H9 (cell line): ENCODE measurements around the gene CDH26. TPM values are rescaled to one million over a fixed set of nuclear protein-coding genes. Genes with fewer than 3 reads are reported as not detected.

Source experiments
- DNase-seq: peaks from one replicate; pipeline ENCODE4 v3.0.0-alpha.2; 2017
- H2AFZ ChIP-seq: one replicate; pipeline ENCODE4 v1.6.1; 2013; ENCODE audit warnings: mild to moderate bottlenecking, low read length, control low read depth, moderate library complexity
- H2AK5ac ChIP-seq: 2 replicates; pipeline ENCODE4 v1.6.1; 2013; ENCODE audit warnings: low read length, control low read depth, mixed read lengths; ENCODE audit not compliant: insufficient read length
- H2BK120ac ChIP-seq: one replicate; pipeline ENCODE4 v1.6.1; 2013; ENCODE audit warnings: low read depth, mild to moderate bottlenecking, low read length, control low read depth, inconsistent platforms; ENCODE audit not compliant: poor library complexity, severe bottlenecking
- H2BK12ac ChIP-seq: 2 replicates; pipeline ENCODE4 v1.6.1; 2013; ENCODE audit warnings: low read length, control low read depth, mixed read lengths, low read depth; ENCODE audit not compliant: insufficient read length
- H2BK15ac ChIP-seq: 2 replicates; pipeline ENCODE4 v1.6.1; 2013; ENCODE audit warnings: low read depth, low read length, control low read depth
- H2BK20ac ChIP-seq: one replicate; pipeline ENCODE4 v1.6.1; 2013; ENCODE audit warnings: low read depth, mild to moderate bottlenecking, low read length, control low read depth, inconsistent platforms; ENCODE audit not compliant: poor library complexity, severe bottlenecking
- H2BK5ac ChIP-seq: 2 replicates; pipeline ENCODE4 v1.6.1; 2013; ENCODE audit warnings: low read length, control low read depth, mixed read lengths; ENCODE audit not compliant: insufficient read length
- H3K14ac ChIP-seq: 2 replicates; pipeline ENCODE4 v1.6.1; 2013; ENCODE audit warnings: low read length, control low read depth; ENCODE audit not compliant: insufficient read depth
- H3K18ac ChIP-seq: 2 replicates; pipeline ENCODE4 v1.6.1; 2013; ENCODE audit warnings: low read depth, mild to moderate bottlenecking, mixed read lengths, low read length, control low read depth; ENCODE audit not compliant: insufficient read length
- H3K23ac ChIP-seq: 2 replicates; pipeline ENCODE4 v1.6.1; 2013; ENCODE audit warnings: low read length, control low read depth, mixed read lengths, low read depth; ENCODE audit not compliant: insufficient read length
- H3K23me2 ChIP-seq: 2 replicates; pipeline ENCODE4 v1.6.1; 2013; ENCODE audit warnings: low read depth, mild to moderate bottlenecking, mixed read lengths, low read length, control low read depth; ENCODE audit not compliant: insufficient read length, poor library complexity, severe bottlenecking
- H3K27ac ChIP-seq: 2 replicates; pipeline ENCODE4 v1.5.1; 2013; ENCODE audit warnings: low read length, control low read depth, mixed read lengths, low read depth; ENCODE audit not compliant: insufficient read length
- H3K27me3 ChIP-seq: 2 replicates; pipeline ENCODE4 v1.6.1; 2013; ENCODE audit warnings: low read length, control low read depth, inconsistent platforms; ENCODE audit not compliant: insufficient read depth
- H3K4ac ChIP-seq: 2 replicates; pipeline ENCODE4 v1.6.1; 2013; ENCODE audit warnings: low read depth, mild to moderate bottlenecking, control low read depth, inconsistent platforms, low read length, moderate library complexity
- H3K4me1 ChIP-seq: 2 replicates; pipeline ENCODE4 v1.6.1; 2013; ENCODE audit warnings: low read length, control low read depth, inconsistent platforms; ENCODE audit not compliant: insufficient read depth
- H3K4me2 ChIP-seq: 2 replicates; pipeline ENCODE4 v1.6.1; 2013; ENCODE audit warnings: low read length, control low read depth, mixed read lengths; ENCODE audit not compliant: insufficient read length, insufficient read depth
- H3K56ac ChIP-seq: 2 replicates; pipeline ENCODE4 v1.6.1; 2013; ENCODE audit warnings: low read depth, mild to moderate bottlenecking, mixed read lengths, low read length, control low read depth; ENCODE audit not compliant: insufficient read length
- H3K79me1 ChIP-seq: 2 replicates; pipeline ENCODE4 v1.6.1; 2013; ENCODE audit warnings: low read depth, mild to moderate bottlenecking, moderate library complexity, low read length, control low read depth, inconsistent platforms; ENCODE audit not compliant: insufficient read depth, poor library complexity, severe bottlenecking
- H3K79me2 ChIP-seq: 2 replicates; pipeline ENCODE4 v1.6.1; 2013; ENCODE audit warnings: low read length, control low read depth, inconsistent platforms; ENCODE audit not compliant: insufficient read depth
- H3K9ac ChIP-seq: 2 replicates; pipeline ENCODE4 v1.6.1; 2013; ENCODE audit warnings: low read length, control low read depth, mixed read lengths; ENCODE audit not compliant: insufficient read length; ENCODE audit errors: extremely low read depth
- H3K9me3 ChIP-seq: one replicate; pipeline ENCODE4 v1.6.1; 2013; ENCODE audit warnings: low read depth, low read length, inconsistent platforms; ENCODE audit not compliant: control insufficient read depth
- H3T11ph ChIP-seq: one replicate; pipeline ENCODE4 v1.6.1; 2013; ENCODE audit warnings: mild to moderate bottlenecking, low read length, control low read depth, inconsistent platforms
- H4K20me1 ChIP-seq: one replicate; pipeline ENCODE4 v1.6.1; 2013; ENCODE audit not compliant: control insufficient read depth, insufficient read length, insufficient read depth
- H4K5ac ChIP-seq: 2 replicates; pipeline ENCODE4 v1.6.1; 2013; ENCODE audit warnings: low read depth, mild to moderate bottlenecking, mixed read lengths, low read length, control low read depth; ENCODE audit not compliant: insufficient read length
- H4K8ac ChIP-seq: replicated peaks from 2 replicates; pipeline ENCODE4 v1.6.1; 2013; ENCODE audit warnings: low read length, control low read depth, mixed read lengths, low read depth; ENCODE audit not compliant: insufficient read length
- H4K91ac ChIP-seq: 2 replicates; pipeline ENCODE4 v1.6.1; 2013; ENCODE audit warnings: low read depth, mild to moderate bottlenecking, moderate library complexity, mixed read lengths, low read length, control low read depth; ENCODE audit not compliant: insufficient read length
- H3K27ac Mint-ChIP-seq, 3 experiments: 2 replicates in 2 of 3; 3 replicates in 1 of 3; pipeline ENCODE4 v1.8.0; 2020 to 2021; ENCODE audit warnings: mixed read lengths in 3 of 3, mild to moderate bottlenecking in 1 of 3, moderate library complexity in 1 of 3
- H3K27me3 Mint-ChIP-seq: 2 replicates; pipeline ENCODE4 v1.8.0; 2021; ENCODE audit warnings: low read depth, mild to moderate bottlenecking, moderate library complexity, mixed read lengths
- H3K36me3 Mint-ChIP-seq, 3 experiments: 2 replicates in 2 of 3; 3 replicates in 1 of 3; pipeline ENCODE4 v1.8.0; 2020 to 2021; ENCODE audit warnings: low read depth in 3 of 3, mixed read lengths in 3 of 3; ENCODE audit not compliant: insufficient read depth in 1 of 3
- H3K4me1 Mint-ChIP-seq, 2 experiments: 2 replicates each; pipeline ENCODE4 v1.8.0; 2020; ENCODE audit warnings: mixed read lengths in 2 of 2
- H3K4me3 Mint-ChIP-seq, 2 experiments: 2 replicates in 1 of 2; 3 replicates in 1 of 2; pipeline ENCODE4 v1.8.0; 2020 to 2021; ENCODE audit warnings: mild to moderate bottlenecking in 2 of 2, mixed read lengths in 2 of 2, moderate library complexity in 1 of 2
- H3K9me3 Mint-ChIP-seq, 2 experiments: 2 replicates in 1 of 2; 3 replicates in 1 of 2; pipeline ENCODE4 v1.8.0; 2020; ENCODE audit warnings: mild to moderate bottlenecking in 2 of 2, mixed read lengths in 2 of 2, moderate library complexity in 1 of 2
- WGBS: extraction: QIAGEN DNeasy Blood & Tissue Kit; methylation state at CpG from one replicate; pipeline ENCODE4 v1.1.7; 2013; ENCODE audit warnings: missing lambda C conversion rate, low lambda C conversion rate, mixed read lengths; ENCODE audit not compliant: insufficient read length; ENCODE audit errors: extremely low coverage; 5-methylcytosine and 5-hydroxymethylcytosine counted together
- total RNA-seq: library from RNA; stranded (reverse); gene quantifications from 2 replicates; pipeline ENCODE4 v1.2.1, GENCODE V29; 2021
- TF ChIP-seq, protein P1 (sequence below): fragments of 200-600 bp; sonication (generic); conservative IDR thresholded peaks from 3 replicates; pipeline ENCODE4 v1.8.0; 2021; ENCODE audit warnings: antibody characterized with exemption, mild to moderate bottlenecking

The CDH26 gene
- total RNA-seq, 1 experiment from 2014 or later: 0.79 TPM

GRCh38 chr20:59976156-59976782, 18.0 kb downstream of the CDH26 start:
- Histone ChIP-seq H2AK5ac (no peak overlapping the region), H4K91ac (no peak overlapping the region), H3K9ac (no peak overlapping the region), H2BK15ac (no peak overlapping the region), H2BK12ac (no peak overlapping the region), H3T11ph (no peak overlapping the region), H3K14ac (no peak overlapping the region), H2BK5ac (no peak overlapping the region), H3K56ac (no peak overlapping the region), H3K79me2 (no peaks in the 10 kb centered on the region), H4K5ac (no peak overlapping the region), H2BK20ac (no peak overlapping the region), H3K4me1 (no peaks in the 10 kb centered on the region), H3K23me2 (no peaks in the 10 kb centered on the region), H2BK120ac (no peak overlapping the region), H4K8ac (no peak overlapping the region), H2AFZ (no peak overlapping the region), H3K4ac (no peak overlapping the region), H3K18ac (no peak overlapping the region), H3K27ac (no peak overlapping the region), H4K20me1 (no peaks in the 10 kb centered on the region), H3K79me1 (no peaks in the 10 kb centered on the region), H3K9me3 (no peaks in the 10 kb centered on the region), H3K27me3 (no peaks in the 10 kb centered on the region), H3K23ac (no peak overlapping the region), H3K4me2 (no peak overlapping the region)
- no peak for DNase-seq
- Mint-ChIP-seq H3K27ac (no peak overlapping the region), H3K36me3 (no peaks in the 10 kb centered on the region), H3K9me3 (no peaks in the 10 kb centered on the region), H3K4me1 (peaks cover 0 to 2% of the 10 kb centered on the region in 2 experiments; a peak in 1 of 4 replicates), H3K4me3 (no peak overlapping the region), H3K27me3 (no peaks in the 10 kb centered on the region)
- WGBS: no CpG with 5 or more reads among the region's 6 CpGs
- TF ChIP-seq, protein P1, sequence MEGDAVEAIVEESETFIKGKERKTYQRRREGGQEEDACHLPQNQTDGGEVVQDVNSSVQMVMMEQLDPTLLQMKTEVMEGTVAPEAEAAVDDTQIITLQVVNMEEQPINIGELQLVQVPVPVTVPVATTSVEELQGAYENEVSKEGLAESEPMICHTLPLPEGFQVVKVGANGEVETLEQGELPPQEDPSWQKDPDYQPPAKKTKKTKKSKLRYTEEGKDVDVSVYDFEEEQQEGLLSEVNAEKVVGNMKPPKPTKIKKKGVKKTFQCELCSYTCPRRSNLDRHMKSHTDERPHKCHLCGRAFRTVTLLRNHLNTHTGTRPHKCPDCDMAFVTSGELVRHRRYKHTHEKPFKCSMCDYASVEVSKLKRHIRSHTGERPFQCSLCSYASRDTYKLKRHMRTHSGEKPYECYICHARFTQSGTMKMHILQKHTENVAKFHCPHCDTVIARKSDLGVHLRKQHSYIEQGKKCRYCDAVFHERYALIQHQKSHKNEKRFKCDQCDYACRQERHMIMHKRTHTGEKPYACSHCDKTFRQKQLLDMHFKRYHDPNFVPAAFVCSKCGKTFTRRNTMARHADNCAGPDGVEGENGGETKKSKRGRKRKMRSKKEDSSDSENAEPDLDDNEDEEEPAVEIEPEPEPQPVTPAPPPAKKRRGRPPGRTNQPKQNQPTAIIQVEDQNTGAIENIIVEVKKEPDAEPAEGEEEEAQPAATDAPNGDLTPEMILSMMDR: no peak
